DMS 273 (cell line): ENCODE data around the gene QARS1.

ENCODE experiments used
- DNase-seq: peaks from one replicate; lab custom pipeline; 2025; ENCODE audit not compliant: unreplicated experiment; lab: John Stamatoyannopoulos, UW

The QARS1 gene

GRCh38 chr3:49120438-49121131, 16.0 kb upstream of the QARS1 start, which contains the start of gene USP19:
USP19 (minus strand) TSS chr3:49120823; CDS start chr3:49119145, 1,678 bp downstream.
- DNase-seq = peak; percentile 96

GRCh38 chr3:49120096-49120437, 15.5 kb upstream of the QARS1 start:
- no peak for DNase-seq

- DNase-seq = no peak
Observed at GRCh38 chr3:49119439-49119838, 14.9 kb upstream of the QARS1 start.

GRCh38 chr3:49119036-49119435, 14.5 kb upstream of the QARS1 start:
- no peak for DNase-seq

GRCh38 chr3:49112262-49112661, 7.7 kb upstream of the QARS1 start:
- no peak for DNase-seq

- no peak for DNase-seq
Observed at GRCh38 chr3:49111347-49111746, 6.8 kb upstream of the QARS1 start.

- DNase-seq = no peak
Observed at GRCh38 chr3:49110780-49111179, 6.2 kb upstream of the QARS1 start.

GRCh38 chr3:49108346-49108745, 3.8 kb upstream of the QARS1 start:
- DNase-seq = no peak

- DNase-seq = no peak
Observed at GRCh38 chr3:49104052-49104426, 518 bp downstream of the QARS1 start.

GRCh38 chr3:49100046-49100615, 4.4 kb downstream of the QARS1 start:
- no peak for DNase-seq

GRCh38 chr3:49098910-49099630, 5.5 kb downstream of the QARS1 start:
- no peak for DNase-seq

- peak; percentile 49 for DNase-seq
Observed at GRCh38 chr3:49098429-49098828, 6.1 kb downstream of the QARS1 start.

- DNase-seq = peak; percentile 98
Observed at GRCh38 chr3:49093853-49094767, 10.4 kb downstream of the QARS1 start, which contains the start of gene QRICH1. QRICH1 (minus strand) TSS chr3:49094071; CDS start chr3:49077017, 17,054 bp downstream.

- DNase-seq = peak; percentile 89
Observed at GRCh38 chr3:49092938-49093852, 11.4 kb downstream of the QARS1 start.

GRCh38 chr3:49081429-49081828, 23.1 kb downstream of the QARS1 start:
- DNase-seq = no peak

GRCh38 chr3:49079270-49079669, 25.3 kb downstream of the QARS1 start:
- DNase-seq = no peak

- DNase-seq = no peak
Observed at GRCh38 chr3:49076646-49077045, 27.9 kb downstream of the QARS1 start.

- DNase-seq = no peak
Observed at GRCh38 chr3:49076116-49076515, 28.4 kb downstream of the QARS1 start.

- DNase-seq = no peak
Observed at GRCh38 chr3:49058011-49058410, 46.5 kb downstream of the QARS1 start.

- no peak for DNase-seq
Observed at GRCh38 chr3:49057268-49057667, 47.3 kb downstream of the QARS1 start.
